K562 (cell line): ENCODE results near the gene SYN1. TPM values are rescaled to one million over a fixed set of nuclear protein-coding genes. Genes with fewer than 3 reads are reported as not detected.
A peak's percentile ranks its signal among the peaks of the same experiment; 100 is the strongest.

Experiments
- ATAC-seq: fragments of 200-7000 bp; cut with Tn5 transposase; 3 replicates; pipeline ENCODE4 v1.9.1; 2020; ENCODE audit warnings: moderate library complexity
- BruUV-seq: library from RNA; stranded (reverse); fragments of 400-500 nt; replicated peaks from 2 replicates; lab custom pipeline; 2021; lab: Mats Ljungman, UMichigan
- CTCF ChIA-PET: fragments of 300-600 bp; formaldehyde crosslinking; extraction: SDS; loops from one replicate; lab custom pipeline; 2021; ENCODE audit warnings: low intra/inter-chr PET ratio; lab: Yijun Ruan, JAX
- POLR2A ChIA-PET: fragments of 300-600, 350-650 bp; sonication (Branson Sonifier 250); formaldehyde crosslinking; extraction: SDS; loops from one replicate; lab custom pipeline; 2021; ENCODE audit warnings: antibody characterized with exemption, inconsistent platforms; lab: Yijun Ruan, JAX
- DNase-seq, 4 experiments: peaks; one replicate each; pipeline versions ENCODE4 v3.0.0 to v3.0.0-alpha.2; 2011 to 2018; ENCODE audit warnings: low spot score in 3 of 4, mixed read lengths in 3 of 4; ENCODE audit errors: extremely low read depth in 1 of 4
- FAIRE-seq: peaks from 2 replicates; lab custom pipeline; 2011; peaks lifted over from hg19 to GRCh38; lab: Jason Lieb, UNC
- H2AFZ ChIP-seq: 2 replicates; pipeline ENCODE4 v1.6.0; 2011; ENCODE audit warnings: low read depth, low read length, control low read depth, inconsistent platforms
- H3K27ac ChIP-seq: fragments of 200-600 bp; 3 replicates; pipeline ENCODE4 v1.8.0; 2011; ENCODE audit warnings: low read depth, mild to moderate bottlenecking, control low read depth, inconsistent platforms, low read length, moderate library complexity, mixed read lengths; ENCODE audit errors: extremely low read depth
- H3K27me3 ChIP-seq, 2 experiments: fragments of 300-600 bp in 1 of 2; 2 replicates in 1 of 2; 3 replicates in 1 of 2; pipeline versions ENCODE4 v1.6.0 to v1.8.0; 2011; ENCODE audit warnings: inconsistent platforms in 2 of 2, low read length in 2 of 2, mild to moderate bottlenecking in 1 of 2, mixed read lengths in 1 of 2, moderate library complexity in 1 of 2; ENCODE audit not compliant: control insufficient read depth in 2 of 2, insufficient read depth in 2 of 2
- H3K36me3 ChIP-seq: fragments of 300-600 bp; 3 replicates; pipeline ENCODE4 v1.8.0; 2011; ENCODE audit warnings: mild to moderate bottlenecking, low read length, inconsistent platforms; ENCODE audit not compliant: control insufficient read depth, insufficient read depth
- H3K4me1 ChIP-seq, 2 experiments: fragments of 200-600 bp in 1 of 2; replicated peaks in 1 of 2; 2 replicates in 1 of 2; 3 replicates in 1 of 2; pipeline versions ENCODE4 v1.5.1 to v1.8.0; 2011; ENCODE audit warnings: inconsistent platforms in 2 of 2, low read length in 2 of 2, mild to moderate bottlenecking in 1 of 2, mixed read lengths in 1 of 2, moderate library complexity in 1 of 2; ENCODE audit not compliant: control insufficient read depth in 2 of 2, insufficient read depth in 2 of 2
- H3K4me2 ChIP-seq: 2 replicates; pipeline ENCODE4 v1.6.1; 2011; ENCODE audit warnings: low read length, control low read depth, inconsistent platforms, mixed read lengths; ENCODE audit not compliant: insufficient read depth
- H3K4me3 ChIP-seq: fragments of 200-600 bp; sonication (generic), shearing (Covaris generic); 2 replicates; pipeline ENCODE4 v1.5.1; 2016; ENCODE audit warnings: control low read depth, inconsistent platforms
- H3K79me2 ChIP-seq: fragments of 200-600 bp; 3 replicates; pipeline ENCODE4 v1.8.0; 2011; ENCODE audit warnings: low read length, inconsistent platforms; ENCODE audit not compliant: control insufficient read depth, insufficient read depth
- H3K9ac ChIP-seq, 2 experiments: 2 replicates each; pipeline versions ENCODE4 v1.6.0 to v1.6.1; 2011; ENCODE audit warnings: low read depth in 2 of 2, low read length in 2 of 2, control low read depth in 1 of 2, inconsistent platforms in 1 of 2, mild to moderate bottlenecking in 1 of 2, mixed read lengths in 1 of 2; ENCODE audit not compliant: insufficient read depth in 1 of 2
- H3K9me1 ChIP-seq: one replicate; pipeline ENCODE4 v1.6.0; 2011; ENCODE audit warnings: inconsistent platforms, mild to moderate bottlenecking, low read length, moderate library complexity; ENCODE audit not compliant: control insufficient read depth, insufficient read depth
- H3K9me3 ChIP-seq: replicated peaks from 2 replicates; pipeline ENCODE4 v1.5.1; 2011; ENCODE audit warnings: low read depth, low read length, inconsistent platforms; ENCODE audit not compliant: control insufficient read depth, insufficient read depth
- H4K20me1 ChIP-seq: replicated peaks from 2 replicates; pipeline ENCODE4 v1.6.1; 2011; ENCODE audit warnings: low read length, inconsistent platforms, mixed read lengths; ENCODE audit not compliant: control insufficient read depth, insufficient read depth
- BHLHE40 ChIP-seq: IDR thresholded peaks from 2 replicates; pipeline ENCODE4 v1.6.1; 2011; ENCODE audit warnings: low read length, improper control_type of control experiment
- CHD7 ChIP-seq: fragments of 200-600 bp; sonication (generic); IDR thresholded peaks from one replicate; pipeline ENCODE4 v1.6.1; 2012; ENCODE audit warnings: mild to moderate bottlenecking, low read depth, low read length, inconsistent platforms
- EGR1 ChIP-seq: fragments of 450-650 bp; conservative IDR thresholded peaks from 2 replicates; pipeline ENCODE4 v1.6.1; 2017; ENCODE audit warnings: mild to moderate bottlenecking
- JUNB ChIP-seq: fragments of 450-650 bp; formaldehyde crosslinking; conservative IDR thresholded peaks from 2 replicates; pipeline ENCODE4 v1.4.0; 2020; ENCODE audit warnings: mild to moderate bottlenecking
- PRDM10 ChIP-seq: fragments of 450-650 bp; IDR thresholded peaks from 2 replicates; pipeline ENCODE4 v1.6.1; 2018; ENCODE audit not compliant: partially characterized antibody
- RBBP5 ChIP-seq: fragments of 200-600 bp; sonication (generic); IDR thresholded peaks from 2 replicates; pipeline ENCODE4 v1.6.1; 2012; ENCODE audit warnings: borderline replicate concordance, mild to moderate bottlenecking, low read length, control low read depth, inconsistent platforms; ENCODE audit not compliant: insufficient read depth, poor library complexity, severe bottlenecking
- TCF3 ChIP-seq: sonication (generic); formaldehyde crosslinking; IDR thresholded peaks from 2 replicates; pipeline ENCODE4 v1.4.0; 2020; ENCODE audit warnings: mild to moderate bottlenecking, missing genetic modification reagents
- WGBS: fragments of 100-300 bp; shearing (Covaris generic); methylation state at CpG from one replicate; pipeline ENCODE4 v1.1.6; 2016; ENCODE audit warnings: low coverage, mixed read lengths; ENCODE audit not compliant: insufficient coverage; ENCODE audit errors: missing lambda C conversion rate; 5-methylcytosine and 5-hydroxymethylcytosine counted together
- in situ Hi-C: fragments of 300-500 bp; cut with MboI; formaldehyde crosslinking; loops from 4 replicates; pipeline ENCODE4 v1.15.0; 2018; ENCODE audit warnings: inconsistent platforms, mixed read lengths
- intact Hi-C: fragments of 100-400 bp; cut with micrococcal nuclease; formaldehyde crosslinking; loops from 2 replicates; pipeline ENCODE4 v1.14.2; 2022
- polyA plus RNA-seq, 8 experiments: library from polyadenylated mRNA; depleted of rRNA in 4 of 8; stranded (reverse) in 5 of 8; unstranded in 3 of 8; fragments of >200 nt; fragmentation: Nextera tagmentation in 2 of 8; fragmentation: Illumina TruSeq in 1 of 8; extraction: Ambion mirVana in 2 of 8; extraction: Trizol in 1 of 8; gene quantifications; 2 replicates each; pipeline versions ENCODE4 v1.2.1 to v1.2.3, GENCODE V29; 2011 to 2014; ENCODE audit warnings: inconsistent platforms in 1 of 8, missing spikeins in 1 of 8
- total RNA-seq, 7 experiments: library from RNA; depleted of rRNA in 6 of 7; stranded (reverse); fragments of >200 nt in 6 of 7; fragmentation: Illumina TruSeq in 2 of 7; extraction: Trizol in 2 of 7; gene quantifications; 2 replicates each; pipeline versions ENCODE4 v1.2.1 to v1.2.3, GENCODE V29; 2011 to 2021; ENCODE audit warnings: low replicate concordance in 1 of 7

The SYN1 gene
- total and polyA plus RNA-seq, 9 of the 15 experiments (the other 6 are each of a cell fraction or from before 2014, with no cell fraction given): 0.01 to 0.28 (median 0.18) TPM; not detected in 2

GRCh38 chrX:47649271-47649670 is 29.6 kb upstream of the SYN1 start:
- Histone ChIP-seq H3K4me2 (peak overlapping the region; percentile 93), H3K4me3 (peak overlapping the region; percentile 85), H2AFZ (no peak overlapping the region), H3K9me3 (no peaks in the 10 kb centered on the region), H3K9ac (peak overlapping the region; percentile 73 to 88; a peak in 3 of 4 replicates), H3K9me1 (peaks cover 5% of the 10 kb centered on the region), H3K27me3 (no peaks in the 10 kb centered on the region), H3K36me3 (peaks cover 69% of the 10 kb centered on the region; the same call in 2 of the 3 replicates), H3K4me1 (peaks cover 21 to 29% of the 10 kb centered on the region in 2 experiments; a peak in 4 of 5 replicates), H4K20me1 (no peaks in the 10 kb centered on the region), H3K79me2 (peaks cover 54% of the 10 kb centered on the region), H3K27ac (peak overlapping the region; percentile 88)
- in situ Hi-C loops: no loop called here
- intact Hi-C loops: loop anchor here (5.0 kb wide), 1 partner anchor 87 kb away; the partner anchor contains the start of gene ARAF
- POLR2A ChIA-PET: no interaction called here
- CTCF ChIA-PET: no interaction called here
- WGBS: 12% methylated on average over 5 of the region's 8 CpGs
- FAIRE-seq (no peak), ATAC-seq (no peak), DNase-seq (peak in 2 of 4 experiments; percentile 26 to 31)
- no TSS peak for BruUV-seq
- TF ChIP-seq CHD7 (no peak), TCF3 (no peak), BHLHE40 (peak; percentile 11; the same call in 1 of the 2 replicates), JUNB (CRISPR knock-in tag) (no peak), EGR1 (peak; percentile 57), PRDM10 (peak; percentile 60), RBBP5 (peak; percentile 14)
